ENCODE results near the gene RCSD1. TPM values are rescaled to one million over a fixed set of nuclear protein-coding genes. Genes with fewer than 3 reads are reported as not detected.

The RCSD1 gene
- total and polyA plus RNA-seq, 2 of the 13 experiments (the other 11 are each of a cell fraction or from before 2014, with no cell fraction given) = not detected

GRCh38 chr1:167721617-167722151 is 91.7 kb downstream of the RCSD1 start, which contains the start of gene MPZL1 (continued):
- TF ChIP-seq GZF1 (CRISPR knock-in tag; IDR thresholded peaks at IDR 0.05) = no peak
- no peak for TF ChIP-seq ONECUT2 (CRISPR knock-in tag; IDR thresholded peaks at IDR 0.05)
- TF ChIP-seq CCDC6 (CRISPR knock-in tag; IDR thresholded peaks at IDR 0.05) = no peak
- TF ChIP-seq PITX1 (CRISPR knock-in tag; IDR thresholded peaks at IDR 0.05) = no peak
- TF ChIP-seq BORCS8-MEF2B (CRISPR knock-in tag; IDR thresholded peaks at IDR 0.05) = no peak; the same call in 1 of the 2 replicates
- TF ChIP-seq ARID4A (CRISPR knock-in tag; IDR thresholded peaks at IDR 0.05; ENCODE audit: borderline replicate concordance) = peak; percentile 78; the same call in 1 of the 2 replicates
- 0 out of 2 replicates have a peak, but pooled peaks have one; percentile 8 for TF ChIP-seq KLF11 (CRISPR knock-in tag; IDR thresholded peaks at IDR 0.05)
- no peak; the same call in 1 of the 2 replicates for TF ChIP-seq SP4 (CRISPR knock-in tag; IDR thresholded peaks at IDR 0.05)
- no peak for TF ChIP-seq LBX2 (CRISPR knock-in tag; IDR thresholded peaks at IDR 0.05; ENCODE audit: borderline replicate concordance)
- TF ChIP-seq TERF1 (CRISPR knock-in tag; IDR thresholded peaks at IDR 0.05) = no peak
- no peak for TF ChIP-seq ZNF597 (CRISPR knock-in tag; IDR thresholded peaks at IDR 0.05)
- TF ChIP-seq MBNL3 (CRISPR knock-in tag; conservative IDR thresholded peaks at IDR 0.05) = no peak
- peak; percentile 71 for TF ChIP-seq YEATS4 (CRISPR knock-in tag; IDR thresholded peaks at IDR 0.05; ENCODE audit: borderline replicate concordance)
- no peak; the same call in 1 of the 2 replicates for TF ChIP-seq MYC (CRISPR knock-in tag; IDR thresholded peaks at IDR 0.05; ENCODE audit: borderline replicate concordance)
- no peak; the same call in 1 of the 2 replicates for TF ChIP-seq NFAT5 (CRISPR knock-in tag; IDR thresholded peaks at IDR 0.05)
- no peak for TF ChIP-seq ZNF256 (CRISPR knock-in tag; conservative IDR thresholded peaks at IDR 0.05)
- peak; percentile 43; the same call in 1 of the 2 replicates for TF ChIP-seq CBFB (CRISPR knock-in tag; IDR thresholded peaks at IDR 0.05)
